T47D (cell line): ENCODE measurements around the gene FBXL20.
"Not testable (repeated sequence)": the region's sequence is repeated elsewhere in the genome, so short reads cannot be mapped to it uniquely, and the experiment has no call there.

ENCODE experiments used
- DNase-seq, 2 experiments: peaks; one replicate each; pipeline versions ENCODE4 v3.0.0 to v3.0.0-alpha.2; 2011 to 2012; ENCODE audit warnings: low read depth in 1 of 2, low spot score in 1 of 2
- JUND ChIP-seq: IDR thresholded peaks from 2 replicates; pipeline ENCODE4 v1.6.1; 2012; ENCODE audit warnings: low read depth
- in situ Hi-C: cut with HindIII; loops from 2 replicates; pipeline ENCODE4 v1.10.0; 2016; ENCODE audit warnings: low sequenced_read_pairs, low pct_unique_long_range_greater_than_20kb

Gene FBXL20

DNA sequence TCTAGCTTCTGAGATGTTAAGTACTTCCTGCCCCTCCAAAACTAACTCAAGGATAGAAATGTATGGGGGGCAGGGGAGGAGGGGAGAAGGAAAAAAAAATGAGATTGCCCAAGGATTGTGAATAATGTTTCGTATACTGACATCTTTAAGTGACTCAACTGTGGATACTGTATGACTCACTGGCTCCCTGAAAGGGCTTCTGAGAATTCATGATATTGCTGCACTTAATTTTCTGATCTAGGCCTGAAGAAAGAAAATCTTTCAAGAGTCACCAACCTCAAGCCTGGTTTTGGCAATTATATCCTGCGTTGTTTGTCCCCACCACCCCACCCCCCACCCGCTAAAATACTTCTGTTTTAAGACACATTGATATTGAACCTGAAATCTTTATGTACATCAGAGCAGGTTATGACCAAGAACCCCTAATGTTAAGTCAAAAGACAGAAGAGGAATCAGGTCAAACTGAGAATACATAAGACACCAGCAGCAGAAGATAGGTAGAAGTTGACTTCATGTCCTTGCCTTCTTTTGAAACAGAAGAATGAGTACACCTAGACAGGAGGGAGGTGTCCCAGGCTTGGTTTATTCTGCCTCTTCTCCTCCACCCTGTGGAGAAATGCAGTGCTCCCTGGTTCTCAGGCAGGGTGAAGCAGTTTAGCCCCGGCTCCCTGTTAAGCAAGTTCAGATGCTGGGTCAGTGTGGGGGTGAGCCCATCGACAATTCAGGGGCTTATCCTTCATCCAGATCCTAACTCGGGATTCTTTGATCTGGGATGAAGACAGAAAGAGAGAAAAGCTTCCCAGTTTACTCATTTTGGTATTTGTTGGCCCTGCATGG, 3.3 kb upstream of the FBXL20 start:
- no peak for DNase-seq
- in situ Hi-C loops = no loop called here
- TF ChIP-seq JUND = no peak

DNA sequence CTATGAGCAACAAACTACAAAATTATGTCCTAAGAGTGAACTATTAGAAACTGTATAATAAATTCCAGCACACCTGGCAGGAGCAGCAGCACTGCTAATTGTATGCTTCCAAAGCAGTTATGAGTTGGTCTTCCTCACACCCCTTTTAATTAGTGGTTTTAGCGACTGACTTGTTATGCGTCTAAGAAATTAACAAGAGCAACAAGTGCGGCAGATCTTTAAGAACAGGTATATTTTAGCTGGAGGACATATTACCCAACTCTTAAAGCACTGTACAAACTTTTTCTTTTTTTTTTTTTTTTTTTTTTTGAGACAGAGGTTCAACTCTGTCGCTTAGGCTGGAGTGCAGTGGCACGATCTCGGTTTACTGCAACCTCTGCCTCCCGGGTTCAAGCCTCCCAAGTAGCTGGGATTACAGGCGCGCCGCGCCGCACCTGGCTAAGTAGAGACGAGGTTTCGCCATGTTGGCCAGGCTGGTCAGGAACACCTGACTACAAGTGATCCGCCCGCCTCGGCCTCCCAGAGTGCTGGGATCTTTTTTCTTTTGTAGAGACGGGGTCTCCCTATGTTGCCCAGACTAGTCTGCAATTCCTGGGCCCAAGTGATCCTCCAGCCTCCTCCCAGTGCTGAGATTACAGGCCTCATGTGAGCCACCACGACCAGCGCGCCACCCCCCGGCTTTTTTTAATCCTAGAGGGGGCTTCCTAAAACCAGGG, 1.6 kb upstream of the FBXL20 start:
- in situ Hi-C loops = no loop called here
- no peak for TF ChIP-seq JUND
- DNase-seq = no peak

DNA sequence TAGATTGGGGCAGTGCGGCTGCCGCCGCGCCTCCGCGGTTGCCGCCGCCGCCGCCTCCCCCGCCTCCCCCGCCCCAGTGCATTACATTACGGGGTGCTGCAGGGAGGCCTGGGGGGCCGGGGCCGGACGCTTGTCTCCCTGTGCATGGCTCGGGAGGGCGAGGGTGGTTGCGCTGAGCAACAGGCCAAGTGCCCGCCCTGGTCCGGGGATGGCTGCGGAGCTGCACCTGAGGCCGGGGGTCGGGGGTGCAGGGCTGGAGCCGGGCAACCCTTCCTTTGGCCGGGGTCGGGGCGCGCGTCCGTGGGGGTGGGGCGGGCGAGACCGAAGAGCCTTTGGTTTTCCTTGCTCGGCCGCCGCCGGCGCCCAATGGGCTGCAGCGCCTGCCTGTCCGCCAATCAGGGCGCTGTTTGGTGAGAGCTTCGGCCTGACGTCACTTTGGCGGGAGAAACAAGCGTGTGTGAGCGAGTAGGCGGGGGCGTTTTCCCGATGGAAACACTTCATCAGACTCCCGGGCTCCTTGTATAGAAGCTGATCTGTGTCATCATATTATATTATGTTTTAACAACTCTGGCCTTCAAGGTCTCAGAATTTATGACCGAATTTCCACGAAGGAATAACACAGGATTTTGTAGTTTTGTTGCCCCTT, 941 bp upstream of the FBXL20 start:
- in situ Hi-C loops = no loop called here
- peak; percentile 95 to 98 for DNase-seq
- no peak for TF ChIP-seq JUND

DNA sequence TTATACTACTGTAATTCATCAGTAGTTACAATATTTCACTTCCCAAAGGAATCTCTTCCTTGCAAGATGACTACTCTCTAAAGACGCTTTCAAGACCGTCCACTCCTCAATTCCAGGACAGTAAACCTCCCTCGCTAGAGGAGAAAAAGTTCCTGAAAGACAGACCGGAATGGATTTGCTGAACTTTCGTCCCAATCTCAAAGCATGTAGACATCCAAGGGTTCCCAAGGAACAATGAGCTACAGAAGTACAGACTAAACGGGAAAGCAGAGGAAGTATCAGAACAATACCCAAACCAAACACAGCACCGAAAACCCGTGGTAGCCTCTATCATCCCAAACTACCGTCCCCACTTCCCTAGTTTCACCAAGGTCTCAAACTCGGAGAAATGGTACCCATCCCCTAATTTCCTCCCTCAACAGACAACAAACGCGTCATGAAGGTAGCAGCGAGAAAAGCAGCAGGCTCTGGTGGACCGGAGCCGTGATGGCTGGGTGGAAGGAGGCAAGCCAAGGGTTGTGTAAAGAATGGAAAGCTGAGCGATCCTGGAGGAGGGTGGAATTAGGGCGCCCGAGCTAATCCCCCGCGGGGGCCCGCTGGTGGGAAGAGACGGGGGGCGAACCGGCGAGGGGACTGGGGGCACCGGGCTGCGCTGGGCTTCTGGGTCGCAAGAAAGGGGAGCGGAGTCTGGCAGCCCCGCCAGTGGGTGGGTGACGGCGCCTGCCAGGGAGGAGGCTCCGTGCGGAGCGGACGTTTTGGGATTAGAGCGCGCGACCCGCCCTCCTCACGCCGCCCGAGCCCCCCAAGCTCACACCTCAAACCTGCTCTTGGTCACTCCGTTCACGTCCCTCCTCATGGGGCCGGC, 647 bp downstream of the FBXL20 start:
- in situ Hi-C loops = no loop called here
- no peak for TF ChIP-seq JUND

DNA sequence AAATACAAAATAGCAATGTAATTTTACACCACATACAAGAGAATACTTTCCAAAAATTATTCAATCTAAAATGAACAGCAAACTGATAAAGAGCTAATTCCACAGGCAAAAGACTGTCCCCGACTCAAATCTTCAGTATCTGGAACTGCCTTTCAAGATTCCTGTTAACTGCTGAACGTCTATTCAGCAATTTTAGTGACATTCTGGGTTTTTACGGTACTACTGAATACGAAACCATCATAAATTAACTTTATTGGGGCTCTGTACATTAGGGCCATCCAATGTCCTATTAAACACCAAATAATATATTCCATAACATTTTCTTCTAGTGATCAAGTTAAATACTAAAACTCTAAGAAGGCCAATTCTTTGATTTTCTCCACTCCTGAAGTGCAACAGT, 1.6 kb downstream of the FBXL20 start:
- in situ Hi-C loops = no loop called here
- DNase-seq = no peak
- no peak for TF ChIP-seq JUND

More for the DNA sequence above, 647 bp downstream of the FBXL20 start:
- DNase-seq = no peak

DNA sequence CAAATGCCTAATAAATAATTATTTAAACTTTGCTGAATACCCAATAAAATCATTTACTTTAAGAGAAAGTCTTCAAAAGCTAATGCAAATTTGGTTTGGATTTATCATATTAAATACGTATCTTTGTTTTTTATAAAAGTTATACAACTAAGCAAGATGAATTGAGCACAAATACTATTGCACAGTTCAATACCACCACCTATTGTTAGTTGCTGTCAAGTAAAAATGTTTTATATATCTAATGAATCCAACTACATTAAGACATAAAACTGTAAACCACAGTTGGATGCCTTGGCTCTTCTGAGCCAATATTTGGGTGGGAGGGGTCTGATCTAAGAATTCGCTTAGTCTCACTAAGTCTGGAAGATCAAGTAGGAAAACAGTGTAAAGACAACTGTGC, 7.7 kb downstream of the FBXL20 start:
- in situ Hi-C loops = no loop called here
- no peak for TF ChIP-seq JUND
- no peak for DNase-seq

DNA sequence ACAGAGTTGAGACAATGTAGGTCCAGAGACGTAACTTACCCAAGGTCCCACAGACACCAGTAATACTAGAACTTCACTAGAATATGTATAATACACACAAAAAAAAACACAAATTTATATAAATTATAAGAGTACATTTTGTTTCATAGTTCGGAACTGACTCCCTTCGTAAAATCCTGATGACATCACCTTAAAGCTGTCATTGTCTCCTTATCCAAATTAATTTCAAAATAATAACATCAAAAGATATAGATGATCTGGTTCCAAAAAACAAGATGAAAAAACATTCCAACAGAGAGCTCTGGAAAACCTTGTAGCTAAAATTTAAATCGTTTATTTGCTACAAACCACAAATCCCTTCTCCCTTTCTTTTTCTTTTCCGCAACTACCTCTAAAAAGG, 10.0 kb downstream of the FBXL20 start:
- in situ Hi-C loops = no loop called here
- TF ChIP-seq JUND = no peak
- DNase-seq = no peak

DNA sequence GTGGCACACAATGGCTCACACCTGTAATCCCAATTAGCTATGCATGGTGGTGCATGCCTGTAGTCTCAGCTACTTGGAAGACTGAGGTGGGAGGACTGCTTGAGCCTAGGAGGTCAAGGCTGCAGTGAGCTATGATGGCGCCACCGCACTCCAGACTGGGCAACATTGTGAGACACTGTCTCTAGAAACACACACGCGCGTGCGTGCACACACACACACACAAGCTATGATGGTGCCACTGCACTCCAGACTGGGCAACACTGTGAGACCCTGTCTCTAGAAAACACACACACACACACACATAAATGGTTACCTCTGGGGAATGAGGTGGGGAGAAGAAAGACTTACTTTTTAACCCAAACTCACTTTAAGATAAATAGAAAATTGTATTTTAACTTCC, 16.4 kb downstream of the FBXL20 start:
- in situ Hi-C loops = no loop called here
- TF ChIP-seq JUND = no peak
- DNase-seq = no peak

DNA sequence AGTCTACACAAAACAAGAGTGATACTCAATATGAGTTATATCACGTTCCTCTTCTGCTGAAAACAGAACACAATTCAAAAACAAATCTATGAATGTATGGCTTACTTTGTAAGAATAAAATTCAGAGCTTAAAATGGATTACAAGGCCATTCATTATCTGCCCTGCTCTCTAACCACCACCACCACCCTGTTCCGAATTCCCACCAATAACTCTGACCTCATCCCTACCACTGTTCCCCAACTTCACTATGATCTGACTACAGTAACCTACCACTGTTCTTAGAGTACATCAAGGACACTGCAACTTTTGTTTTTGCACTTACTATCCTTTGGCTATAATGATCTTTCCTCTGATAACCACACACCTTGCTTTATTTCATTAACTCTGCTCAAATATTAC, 21.3 kb downstream of the FBXL20 start:
- TF ChIP-seq JUND = no peak
- in situ Hi-C loops = no loop called here
- no peak for DNase-seq

DNA sequence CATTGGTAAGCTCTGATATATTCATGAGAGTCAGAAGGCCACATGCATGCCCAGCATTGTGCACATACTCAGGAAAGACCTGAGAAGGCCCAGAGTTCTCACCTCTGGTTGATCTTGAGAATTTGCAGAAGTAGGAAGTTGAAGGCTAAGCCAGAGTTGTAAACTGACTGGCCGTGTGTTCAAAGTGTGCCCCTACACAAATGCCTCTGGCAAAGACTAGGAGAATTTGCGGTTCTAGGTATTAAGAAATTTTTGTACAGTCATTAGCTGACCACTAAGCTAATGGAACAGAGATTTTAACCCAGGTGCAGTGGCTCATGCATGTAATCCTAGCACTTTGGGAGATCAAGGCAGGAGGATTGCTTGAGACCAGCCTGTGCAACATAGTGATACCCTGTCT, 25.0 kb downstream of the FBXL20 start:
- no peak for TF ChIP-seq JUND
- in situ Hi-C loops = no loop called here

DNA sequence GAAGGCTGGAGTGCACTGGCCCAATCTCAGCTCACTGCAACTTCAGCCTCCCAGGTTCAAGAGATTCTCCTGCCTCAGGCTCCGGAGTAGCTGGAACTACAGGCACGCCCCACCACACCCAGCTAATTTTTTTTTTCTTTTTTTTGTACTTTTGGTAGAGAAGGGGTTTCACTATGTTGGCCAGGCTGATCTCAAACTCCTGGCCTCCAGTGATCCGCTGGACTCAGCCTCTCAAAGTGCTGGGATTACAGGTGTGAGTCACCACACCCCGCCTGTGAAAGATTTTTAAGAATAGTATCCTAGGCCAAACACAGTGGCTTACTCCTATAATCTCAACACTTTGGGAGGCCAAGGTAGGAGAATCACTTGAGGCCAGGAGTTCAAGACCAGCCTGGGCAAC, 33.6 kb downstream of the FBXL20 start:
- in situ Hi-C loops, DNase-seq: not testable (repeated sequence)

More for the DNA sequence above, 25.0 kb downstream of the FBXL20 start:
- DNase-seq = no peak

DNA sequence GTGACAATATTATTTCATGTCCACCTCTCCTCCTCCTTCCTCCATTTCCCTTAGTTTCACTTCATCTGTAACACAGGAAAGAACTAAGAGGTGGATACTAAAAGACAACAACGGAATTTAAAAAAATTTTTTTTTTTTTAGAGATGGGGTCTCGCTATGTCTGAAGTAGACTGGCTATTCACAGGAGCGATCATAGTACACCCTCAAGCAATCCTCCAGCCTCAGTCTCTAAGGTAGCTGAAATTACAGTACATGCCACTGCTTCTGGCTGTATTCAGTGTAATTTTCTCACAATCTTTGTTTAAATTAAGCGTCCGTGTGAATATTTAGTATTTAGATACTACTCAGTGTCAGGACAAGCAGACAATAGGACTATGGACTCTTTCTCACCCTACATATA, 35.6 kb downstream of the FBXL20 start:
- in situ Hi-C loops = no loop called here
- no peak for DNase-seq
- TF ChIP-seq JUND = no peak
